ENCODE results near the gene PDZRN3.

The PDZRN3 gene

DNA sequence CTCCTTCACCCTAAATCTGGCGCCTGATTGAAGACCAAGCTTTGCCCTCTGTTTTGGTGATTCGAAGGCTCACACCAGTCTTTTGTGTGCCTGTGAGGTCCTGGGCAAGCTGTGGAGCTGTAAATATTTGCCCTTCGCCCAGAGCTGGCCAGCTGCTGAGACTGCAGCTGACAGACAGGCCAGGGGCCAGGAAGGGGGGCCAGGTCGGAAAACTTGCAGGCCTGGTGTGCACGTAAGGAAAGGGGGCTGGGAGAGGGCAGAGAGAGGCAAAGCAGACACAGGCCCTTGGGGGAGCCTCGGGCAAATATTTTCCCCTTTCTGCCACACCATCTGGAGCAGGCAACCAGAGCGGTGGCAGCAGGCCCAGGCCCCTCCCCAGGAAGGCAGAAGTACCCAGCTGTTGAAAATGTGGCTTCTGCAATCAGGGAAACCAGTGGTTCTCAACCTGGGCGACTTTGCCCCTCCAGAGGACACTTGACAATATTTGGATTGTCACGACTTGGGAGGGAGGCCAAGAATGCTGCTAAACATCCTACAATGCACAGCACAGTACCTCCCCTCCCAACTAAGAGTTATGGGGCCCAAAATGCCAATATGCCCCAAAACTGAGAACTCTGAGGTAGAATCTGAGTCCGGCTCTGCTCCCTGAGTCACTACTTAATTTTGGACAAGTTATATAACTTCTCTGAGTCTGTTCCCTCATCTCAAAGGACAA lies 2.5 kb downstream of the PDZRN3 start:
- DNase-seq: no peak

DNA sequence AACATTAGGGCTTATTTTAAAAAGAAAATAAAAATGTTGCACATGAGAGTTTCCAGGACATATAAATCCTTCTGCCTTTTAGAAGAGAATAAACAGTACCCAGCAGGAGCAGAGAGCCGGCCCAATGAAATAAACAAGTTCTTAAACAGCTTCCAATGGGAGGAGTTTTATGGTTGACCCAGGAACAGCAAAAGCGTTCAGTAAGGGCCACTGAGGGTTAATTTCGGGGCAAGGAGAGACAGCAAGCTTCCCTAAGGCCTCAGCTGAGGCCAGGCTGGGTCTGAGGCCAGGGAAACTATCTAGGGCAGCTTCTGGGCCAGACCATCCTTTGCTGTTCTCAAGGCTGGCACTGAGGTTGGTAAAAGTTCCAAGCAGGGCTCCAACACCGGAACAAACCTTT lies 3.4 kb downstream of the PDZRN3 start:
- DNase-seq: no peak

DNA sequence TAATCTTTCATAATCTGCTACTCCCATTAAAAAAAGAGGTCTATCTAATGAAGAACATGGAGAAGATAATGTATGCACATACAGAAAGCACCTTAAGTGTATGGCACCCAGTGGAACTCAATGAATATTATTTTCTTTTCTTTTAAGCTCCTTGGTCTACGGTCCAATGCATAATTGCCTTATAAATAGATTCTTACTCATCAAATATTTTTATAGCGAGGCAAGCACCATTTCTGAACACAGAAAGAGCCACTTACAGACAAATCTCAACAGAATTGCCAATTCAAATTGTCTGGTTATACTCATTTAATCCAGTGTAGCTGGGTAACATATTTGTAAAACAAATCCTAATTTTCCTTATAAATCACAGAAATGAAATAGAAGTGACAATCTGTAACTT lies 6.3 kb downstream of the PDZRN3 start:
- DNase-seq: no peak

DNA sequence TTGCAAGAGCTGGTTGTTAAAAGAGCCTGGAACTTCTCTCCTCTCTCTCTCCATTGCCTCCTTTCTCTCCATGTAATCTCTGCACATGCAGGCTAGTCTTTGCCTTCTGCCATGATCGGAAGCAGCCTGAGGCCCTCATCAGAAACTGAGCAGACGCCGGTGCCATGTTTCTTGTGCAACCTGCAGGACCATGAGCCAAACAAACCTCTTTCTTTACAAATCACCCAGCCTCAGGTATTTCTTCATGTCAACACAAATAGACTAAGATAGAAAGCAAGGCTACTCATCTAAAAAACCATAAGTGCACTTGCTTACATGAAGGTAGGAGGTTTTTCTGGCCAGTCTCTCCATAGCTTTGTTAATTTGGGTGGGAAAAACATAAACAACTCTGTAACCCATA lies 8.7 kb downstream of the PDZRN3 start:
- no peak for DNase-seq

DNA sequence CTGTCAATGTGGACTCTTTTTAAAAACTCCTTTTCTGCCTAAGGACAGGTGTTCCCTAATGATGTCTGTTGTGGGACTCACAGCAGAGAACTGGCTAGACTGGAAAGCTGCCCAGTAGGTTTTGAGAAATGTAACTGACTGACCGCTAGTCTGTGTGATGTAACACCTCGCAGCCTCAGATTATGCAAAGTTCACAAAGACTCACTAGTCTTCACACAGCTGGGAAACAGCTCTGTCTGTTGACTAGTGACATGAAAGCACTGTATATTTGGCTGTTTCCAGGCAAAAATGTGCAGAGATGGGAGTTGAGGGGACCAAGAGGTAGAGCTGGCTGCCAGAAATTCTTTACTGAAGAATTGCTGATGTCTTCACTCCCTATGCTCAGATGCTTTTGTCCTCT lies 10.3 kb downstream of the PDZRN3 start:
- DNase-seq: no peak

DNA sequence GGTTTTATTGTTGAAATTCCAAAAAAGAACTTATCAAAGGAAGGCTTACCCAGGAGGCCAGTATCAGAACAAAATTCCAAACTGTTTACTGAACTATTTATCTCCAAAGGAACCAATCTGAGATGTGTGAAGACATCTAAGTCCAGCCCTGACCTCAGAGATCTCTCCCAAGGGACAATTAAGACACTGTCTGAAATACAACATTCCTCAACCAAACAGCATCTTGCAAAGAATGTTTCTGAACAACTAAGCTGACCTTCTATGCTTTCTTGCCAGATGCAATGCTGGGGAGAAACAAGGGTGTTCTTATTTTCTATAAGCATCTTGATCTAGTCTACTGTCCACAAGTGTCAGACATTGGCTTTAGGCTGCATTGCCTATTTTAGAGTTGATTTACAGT lies 13.6 kb downstream of the PDZRN3 start:
- DNase-seq: no peak

DNA sequence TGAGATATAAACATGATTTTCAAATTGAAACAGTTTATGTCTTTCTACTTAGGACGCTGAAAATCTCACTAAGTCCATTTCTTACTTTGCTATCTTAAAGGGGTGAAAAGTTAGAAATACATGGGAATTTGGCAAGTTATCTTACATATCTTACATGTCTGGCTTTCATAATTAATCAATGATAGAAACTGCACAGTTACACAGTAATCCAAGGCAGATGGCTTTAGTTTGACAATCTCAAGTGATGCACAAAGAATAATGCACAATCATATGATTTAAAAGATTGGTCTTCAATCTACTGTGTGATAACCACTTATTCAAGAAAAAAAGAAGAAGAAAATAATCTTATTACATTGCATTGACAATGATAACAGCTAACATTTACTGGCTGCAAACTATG lies 14.2 kb downstream of the PDZRN3 start:
- no peak for DNase-seq

DNA sequence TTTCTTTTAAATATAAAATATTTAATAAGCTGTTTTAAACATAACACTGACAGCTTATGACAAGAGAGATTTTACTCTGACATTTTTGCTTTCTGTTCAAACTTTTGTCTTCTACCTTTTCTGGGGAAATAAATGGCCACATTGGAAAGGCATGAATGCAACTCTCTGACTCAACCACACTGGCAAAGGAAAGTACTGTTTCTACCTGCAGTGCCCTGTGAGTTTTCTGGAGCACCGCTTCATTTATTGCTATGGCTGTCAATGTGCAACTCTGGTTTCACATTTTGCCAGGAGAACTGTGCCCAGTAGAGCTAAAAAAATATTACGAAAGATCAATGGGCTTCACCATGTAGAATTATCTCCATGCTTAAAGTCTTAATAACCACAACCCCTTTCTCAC lies 15.1 kb downstream of the PDZRN3 start:
- DNase-seq: no peak

DNA sequence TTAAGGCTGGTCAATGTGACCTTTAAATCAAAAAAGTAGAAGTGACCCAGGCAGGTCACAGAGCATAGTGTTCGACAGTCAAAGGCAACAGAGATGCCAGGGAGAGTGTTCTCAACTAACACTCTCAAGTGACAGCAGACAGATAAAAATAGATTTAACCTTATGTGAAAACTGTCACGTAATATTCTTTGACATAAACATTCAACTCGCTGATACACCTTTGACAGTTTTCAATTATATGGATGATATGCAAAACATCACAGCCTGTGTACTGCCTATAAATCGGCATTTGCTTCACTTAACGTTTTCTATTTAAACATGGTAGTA lies 15.5 kb downstream of the PDZRN3 start:
- DNase-seq: no peak

DNA sequence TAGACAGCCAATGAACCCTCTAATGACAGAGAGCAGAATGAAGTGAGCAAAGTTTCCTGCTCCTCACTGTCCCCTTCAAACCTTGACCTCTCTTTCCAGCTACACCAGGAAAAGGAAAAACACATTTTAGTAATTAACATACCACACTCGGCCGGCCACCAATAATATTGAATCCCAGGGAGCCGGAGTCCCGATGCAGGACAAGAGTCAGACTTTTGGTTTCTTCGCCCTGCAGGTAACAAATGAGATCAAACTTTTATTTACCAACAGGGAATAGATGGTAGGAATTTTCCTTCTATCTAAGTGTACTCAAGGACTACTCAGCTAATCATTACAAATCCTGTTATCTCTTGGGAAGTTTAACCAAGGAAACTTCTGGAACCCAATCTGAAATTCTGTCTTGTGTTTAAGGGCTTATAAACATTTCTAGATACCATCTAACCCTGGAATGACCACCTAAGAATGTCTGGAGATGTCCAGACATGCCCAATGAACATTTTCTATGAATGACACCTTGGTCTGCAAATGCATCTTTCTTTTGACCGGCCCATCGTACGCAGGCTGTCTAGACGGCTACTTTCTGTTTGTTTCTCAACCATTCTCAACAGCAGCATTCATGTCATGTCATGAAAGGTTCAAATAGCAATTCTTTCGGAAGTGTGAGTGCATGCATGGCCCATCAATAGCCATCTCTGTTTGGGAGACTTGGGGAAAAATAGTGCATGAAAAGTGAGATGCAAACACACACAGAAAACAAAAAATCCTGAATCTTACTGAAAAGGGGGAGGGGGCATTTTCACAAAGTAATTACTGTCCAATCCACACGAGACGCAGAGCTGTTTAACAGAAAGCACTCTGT lies 16.1 kb downstream of the PDZRN3 start:
- DNase-seq: no peak

DNA sequence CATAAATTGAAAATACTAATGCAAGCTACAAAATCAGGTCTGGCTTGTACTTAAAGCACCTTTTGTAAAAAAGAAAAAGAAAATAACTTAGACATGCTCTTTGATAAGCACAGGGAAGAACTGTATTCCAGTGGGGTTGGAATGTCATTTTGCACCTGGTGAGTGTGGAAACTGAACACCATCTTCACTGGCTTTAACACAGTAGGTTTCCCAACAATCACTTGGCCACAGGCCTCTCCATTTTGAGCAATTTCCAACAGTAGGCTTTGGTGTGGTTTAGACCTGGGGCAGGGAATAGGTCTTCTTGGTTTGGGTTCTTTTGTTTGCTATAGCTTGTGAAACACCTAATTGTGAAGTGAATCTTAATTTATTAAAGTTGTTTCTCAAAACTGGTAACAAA lies 18.9 kb downstream of the PDZRN3 start:
- DNase-seq: no peak

DNA sequence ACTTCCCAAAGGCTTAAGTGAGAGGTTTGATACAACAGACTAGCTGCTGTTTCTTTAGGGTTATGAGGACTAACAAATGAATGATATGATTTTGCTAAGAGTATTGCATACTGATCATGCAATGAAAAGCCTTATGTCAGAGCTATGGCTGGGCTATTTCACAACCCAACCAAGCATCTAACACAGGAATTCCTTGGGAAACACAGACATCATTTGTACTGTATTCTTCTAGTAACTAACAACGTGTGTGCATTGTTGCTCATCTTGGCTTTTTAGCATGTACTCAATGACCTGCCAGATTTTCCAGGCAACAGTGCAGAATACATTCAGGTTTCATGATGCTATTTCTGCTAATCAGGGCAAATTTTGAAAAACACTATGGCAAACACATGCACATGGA lies 19.3 kb downstream of the PDZRN3 start:
- no peak for DNase-seq

DNA sequence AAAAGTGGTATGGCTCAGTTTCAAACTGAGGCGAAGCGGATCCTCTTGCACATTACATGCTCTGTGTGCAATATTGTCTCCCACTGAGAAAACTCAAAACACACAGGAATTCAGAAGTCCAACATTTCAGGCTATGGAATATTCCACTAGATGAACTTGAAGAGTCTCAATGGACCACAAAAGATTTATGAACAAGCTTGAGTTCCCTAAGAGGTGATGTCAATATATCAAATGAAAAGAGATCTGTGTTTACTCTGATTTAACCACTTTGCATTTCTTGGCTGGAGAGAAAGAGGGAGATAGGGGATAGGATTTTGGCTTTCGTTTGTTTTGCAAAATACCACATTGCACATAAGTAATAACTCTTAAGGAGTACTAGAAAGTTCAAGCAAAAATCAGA lies 20.3 kb downstream of the PDZRN3 start:
- DNase-seq: no peak

DNA sequence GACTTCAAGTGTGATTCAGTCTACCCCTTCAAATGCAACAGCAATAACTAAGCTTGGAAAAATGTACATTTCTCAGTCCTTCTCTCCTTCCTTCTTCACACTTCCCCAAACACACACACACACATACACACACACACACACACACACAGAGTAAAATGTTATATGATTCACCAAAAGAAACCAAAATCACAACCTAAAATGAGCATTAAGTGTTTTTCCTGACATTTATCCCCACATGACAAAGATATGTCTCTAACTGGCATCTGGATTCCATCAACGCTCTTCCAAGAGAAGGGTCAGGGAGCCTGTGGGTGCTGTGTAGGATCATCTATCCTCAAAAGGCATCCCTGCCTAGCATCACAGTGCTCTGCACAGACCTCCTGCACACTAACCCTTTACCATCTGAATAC lies 21.0 kb downstream of the PDZRN3 start:
- DNase-seq: no peak

DNA sequence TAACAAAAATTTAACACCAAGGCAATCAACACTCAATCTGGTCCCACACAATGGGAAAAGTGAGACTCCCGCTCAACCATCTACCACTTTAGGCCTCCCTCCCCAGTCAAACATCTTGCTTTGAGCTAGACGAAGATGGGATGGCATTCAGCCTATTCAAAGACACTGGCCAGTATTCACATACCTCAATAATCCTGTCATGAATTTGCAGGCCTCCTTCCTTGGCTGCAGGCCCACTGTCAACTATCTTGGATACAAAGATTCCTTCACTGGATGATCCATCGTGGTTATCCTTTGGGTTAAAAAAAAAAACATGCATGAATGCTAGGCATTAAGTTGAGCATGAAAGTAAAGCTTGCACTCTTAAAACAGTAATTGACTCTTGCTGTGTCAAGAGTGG lies 22.6 kb downstream of the PDZRN3 start:
- no peak for DNase-seq

DNA sequence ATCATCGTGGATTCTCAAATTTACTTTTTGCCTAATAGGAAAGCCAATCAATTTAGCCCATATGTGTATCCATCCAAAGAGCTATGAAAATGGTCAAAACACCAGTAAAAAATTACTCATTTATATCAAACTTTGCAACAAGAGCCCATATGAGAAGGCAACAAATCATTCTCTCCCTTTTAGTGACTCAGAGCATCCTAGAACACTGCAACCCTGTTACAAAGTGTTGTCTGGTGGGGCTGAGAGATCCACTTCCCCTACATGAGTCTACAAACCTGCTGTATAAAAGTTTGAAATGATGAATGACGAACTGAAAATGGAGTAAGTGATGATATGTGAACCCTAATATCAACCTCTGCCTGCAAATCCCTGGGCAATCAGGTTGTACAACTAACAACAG lies 23.3 kb downstream of the PDZRN3 start:
- DNase-seq: no peak

DNA sequence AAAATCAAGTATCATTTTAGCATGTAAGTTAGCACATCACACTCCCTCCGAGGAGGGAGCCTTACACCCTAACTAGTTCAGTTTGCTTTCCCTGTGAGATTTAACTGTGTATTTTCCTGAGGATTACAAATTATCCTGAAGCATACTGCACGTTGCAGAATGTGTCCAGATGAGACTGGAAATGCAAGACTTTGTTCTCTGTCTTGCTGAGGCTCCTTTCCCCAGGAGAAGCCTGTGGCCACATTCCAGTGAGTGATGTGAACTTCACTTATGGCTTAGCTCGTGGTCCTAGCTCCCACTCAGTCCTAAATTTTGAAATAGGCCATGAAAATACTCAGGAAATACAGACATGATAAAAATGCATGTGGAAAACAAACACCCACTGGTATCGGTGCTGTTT lies 23.7 kb downstream of the PDZRN3 start:
- no peak for DNase-seq

DNA sequence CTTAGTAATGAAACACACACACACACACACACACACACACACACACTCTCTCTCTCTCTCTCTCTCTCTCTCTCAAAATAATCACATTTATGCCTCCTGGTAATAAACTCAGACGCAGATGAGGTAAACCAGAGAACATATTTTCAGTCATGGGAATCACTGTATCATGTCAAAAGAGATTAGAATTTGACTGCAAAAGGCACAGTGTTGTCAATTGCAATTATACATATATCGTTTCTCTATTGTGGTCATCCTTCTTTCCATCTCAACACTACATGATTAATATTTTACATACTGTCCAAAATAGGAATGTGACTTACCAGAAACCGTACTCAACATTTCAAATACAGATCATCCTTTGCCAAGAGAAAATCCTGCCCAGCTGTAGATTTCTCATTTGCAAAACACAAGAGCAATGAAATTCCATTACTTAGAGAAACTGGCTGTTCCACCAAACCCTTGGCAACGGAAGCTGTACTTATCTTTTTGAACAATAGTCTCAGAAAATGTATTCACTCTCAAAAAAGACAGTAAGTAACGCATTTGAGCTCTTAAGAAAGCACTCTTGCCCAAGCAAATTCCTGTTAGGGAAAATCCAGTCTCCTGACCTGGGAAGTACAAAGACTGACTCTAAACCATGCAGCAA lies 24.3 kb downstream of the PDZRN3 start:
- DNase-seq: no peak

DNA sequence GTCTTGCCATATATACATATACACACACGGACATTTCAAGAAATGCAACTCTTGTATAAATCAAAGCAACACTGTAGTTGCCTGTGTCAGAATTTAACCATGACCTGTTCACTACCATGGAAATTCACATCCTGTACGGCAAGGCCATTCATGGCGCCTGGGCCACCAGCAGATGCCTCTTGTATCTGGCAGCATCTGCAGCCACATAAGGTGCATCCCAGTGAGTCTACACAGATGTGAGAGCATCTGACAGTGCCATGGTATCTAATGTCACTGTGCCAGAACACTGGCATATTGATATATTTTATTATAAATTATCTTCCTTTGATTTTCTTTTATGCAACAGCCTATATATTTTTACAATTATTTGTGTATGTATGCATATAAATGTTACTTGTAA lies 25.1 kb downstream of the PDZRN3 start:
- DNase-seq: no peak

DNA sequence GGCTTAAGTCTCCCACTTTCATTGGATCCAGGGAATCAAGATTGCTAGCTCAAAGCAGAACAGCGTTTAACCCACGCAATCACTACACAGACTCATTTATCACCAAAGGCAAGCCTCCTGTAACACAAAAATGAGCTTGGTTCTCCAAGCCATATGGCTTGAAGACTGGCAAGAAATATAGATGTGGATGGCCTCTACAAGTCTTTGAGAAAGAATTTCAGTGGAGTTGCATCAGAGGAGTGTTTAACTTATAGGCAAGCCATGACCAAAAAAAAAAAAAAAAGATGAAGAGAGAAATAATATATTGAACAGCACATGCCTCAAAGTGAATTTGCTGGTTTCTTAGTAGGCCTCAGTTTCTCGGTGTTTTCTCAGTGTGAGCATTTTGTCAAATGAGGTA lies 27.3 kb downstream of the PDZRN3 start:
- DNase-seq: no peak

DNA sequence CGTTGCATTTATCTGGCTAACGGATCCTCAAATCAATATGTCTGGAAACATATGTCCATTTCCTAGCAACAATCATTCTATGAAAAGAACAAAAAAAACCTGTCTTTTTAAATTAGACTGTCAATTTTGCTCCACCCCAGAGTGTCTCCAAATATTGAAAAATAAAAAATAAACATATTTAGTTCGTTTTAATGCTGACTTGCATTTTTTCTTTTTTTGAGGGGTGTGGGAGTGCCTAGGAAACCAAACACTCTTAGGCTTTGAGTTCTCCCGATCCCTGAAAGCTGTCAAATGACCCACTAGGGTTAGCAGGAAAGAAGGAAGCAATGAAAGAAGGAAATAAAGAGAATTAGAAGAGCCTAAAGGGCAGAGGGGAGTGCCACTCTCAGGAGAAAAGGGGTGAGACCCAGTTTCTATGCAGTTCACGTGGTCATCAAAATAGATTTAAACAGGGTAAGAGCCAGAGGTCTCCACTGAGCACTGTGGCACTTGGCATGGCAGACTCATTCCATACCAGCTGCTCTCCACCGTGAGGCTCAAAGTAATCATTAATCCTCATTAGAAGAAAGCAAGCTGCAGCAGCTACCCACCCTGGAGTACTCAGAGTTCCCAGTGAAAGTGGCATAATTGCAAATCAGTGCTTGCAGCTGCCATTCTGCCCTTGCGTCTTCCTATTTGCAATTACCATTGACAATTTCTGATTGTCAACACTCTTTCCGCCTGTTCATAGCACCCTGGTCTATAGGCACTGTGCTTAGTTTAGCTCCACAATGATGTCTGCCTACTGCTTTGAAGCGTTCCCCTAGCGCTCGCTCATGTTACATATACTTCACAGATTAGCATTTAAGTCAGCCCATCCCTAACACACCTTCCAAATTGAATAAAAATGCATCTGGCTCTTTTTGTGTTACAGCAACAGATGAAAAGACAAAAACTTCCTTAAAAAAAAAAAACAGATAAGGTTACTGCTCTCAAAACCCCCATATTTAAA lies 32.3 kb downstream of the PDZRN3 start:
- DNase-seq: no peak

DNA sequence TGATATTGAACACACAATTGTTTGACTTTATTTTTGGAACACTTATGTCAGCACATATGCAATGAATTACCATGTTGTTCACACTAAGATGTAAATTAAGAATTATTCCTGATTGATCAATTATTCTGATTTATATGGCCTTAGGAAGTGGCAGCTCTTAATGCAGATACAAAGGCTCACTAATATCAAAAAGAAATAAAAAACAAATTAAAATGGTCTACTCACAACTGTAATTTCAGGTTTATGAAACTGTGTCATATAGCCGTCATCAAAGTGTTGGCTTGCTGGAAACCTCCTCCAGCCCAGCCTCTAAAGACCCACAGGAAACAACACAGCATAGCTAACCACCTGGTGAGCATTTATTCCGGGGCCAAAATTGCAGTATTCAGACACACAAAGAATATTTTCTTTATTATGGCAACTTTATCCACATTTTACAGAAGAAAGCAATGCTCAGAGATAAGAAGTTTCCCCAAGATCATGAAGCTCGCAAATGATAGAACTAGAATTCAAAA lies 33.4 kb downstream of the PDZRN3 start:
- DNase-seq: no peak

DNA sequence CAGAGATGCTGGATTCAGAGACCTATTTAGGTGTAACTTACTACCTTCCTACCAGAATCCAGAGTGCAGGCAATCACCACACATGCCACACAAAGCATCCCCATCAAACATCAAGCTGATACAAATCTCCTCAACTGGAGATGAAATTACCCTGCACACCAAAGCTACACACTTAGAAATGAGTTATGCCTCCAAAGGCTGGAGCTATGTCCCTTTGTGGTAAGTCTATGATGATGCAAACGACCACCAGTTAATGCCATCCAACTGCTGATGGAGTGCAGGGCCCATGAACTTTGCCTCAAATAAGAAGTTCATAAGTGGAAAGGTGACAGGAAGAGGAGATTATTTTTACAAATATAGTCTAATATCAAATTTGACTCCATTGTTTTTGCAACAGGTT lies 38.1 kb downstream of the PDZRN3 start:
- DNase-seq: no peak

Measured in stimulated activated CD4-positive, alpha-beta T cell treated with anti-CD3 and anti-CD28 coated beads, Interleukin-15, amount 100 ng/mL, for 24 hours (primary cell).